ENCODE data around the gene PRAMEF27. TPM values are rescaled to one million over a fixed set of nuclear protein-coding genes. Genes with fewer than 3 reads are reported as not detected.
"Not testable (repeated sequence)": the region's sequence is repeated elsewhere in the genome, so short reads cannot be mapped to it uniquely, and the experiment has no call there.

The PRAMEF27 gene
- total RNA-seq = not detected in 2 replicates

- H3K27ac Mint-ChIP-seq; DNase-seq (ENCODE audit: low spot score); H3K4me3 Mint-ChIP-seq; intact Hi-C loops (cut with micrococcal nuclease); H3K9me3 Mint-ChIP-seq; H3K4me1 Mint-ChIP-seq (ENCODE audit: low read depth); H3K36me3 Mint-ChIP-seq (ENCODE audit: low read depth); H3K27me3 Mint-ChIP-seq (ENCODE audit: insufficient read depth): not testable (repeated sequence)
Observed at GRCh38 chr1:13056475-13056874, at the start of gene PRAMEF27. TSS of gene PRAMEF27 (minus strand) at chr1:13056575. CDS start at chr1:13053659, 2,916 bp downstream.

DNA sequence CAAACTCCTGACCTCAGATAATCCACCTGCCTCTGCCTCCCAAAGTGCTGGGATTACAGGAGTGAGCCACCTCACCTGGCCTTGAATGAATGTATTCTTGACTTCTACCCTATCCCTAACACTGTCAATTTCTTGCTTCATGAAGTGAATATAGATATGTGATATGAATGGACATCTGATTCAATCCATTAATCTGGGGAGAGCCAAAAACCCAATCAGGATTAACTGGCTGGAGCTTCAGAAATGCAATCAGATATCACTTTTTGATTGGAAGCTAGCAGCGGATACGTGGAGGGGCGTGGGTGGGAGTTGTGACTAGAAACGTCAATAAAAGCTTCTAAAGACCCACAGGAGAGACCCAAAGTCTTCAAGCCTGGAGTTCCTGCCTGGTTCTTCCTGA is 14.1 kb upstream of the PRAMEF27 start, which contains the start of gene PRAMEF25:
PRAMEF25 (plus strand) TSS at position 301 of the 400 bp plus-strand sequence. CDS start 2,920 bp downstream, outside the sequence.
- DNase-seq (ENCODE audit: low spot score); H3K27me3 Mint-ChIP-seq (ENCODE audit: insufficient read depth); intact Hi-C loops (cut with micrococcal nuclease); H3K4me3 Mint-ChIP-seq; H3K27ac Mint-ChIP-seq; H3K36me3 Mint-ChIP-seq (ENCODE audit: low read depth); H3K9me3 Mint-ChIP-seq; H3K4me1 Mint-ChIP-seq (ENCODE audit: low read depth): not testable (repeated sequence)

GRCh38 chr1:13019846-13020245 is 36.5 kb downstream of the PRAMEF27 start:
- H3K36me3 Mint-ChIP-seq (ENCODE audit: low read depth); H3K27me3 Mint-ChIP-seq (ENCODE audit: insufficient read depth); H3K27ac Mint-ChIP-seq; H3K9me3 Mint-ChIP-seq; intact Hi-C loops (cut with micrococcal nuclease); H3K4me1 Mint-ChIP-seq (ENCODE audit: low read depth); DNase-seq (ENCODE audit: low spot score); H3K4me3 Mint-ChIP-seq: not testable (repeated sequence)

DNA sequence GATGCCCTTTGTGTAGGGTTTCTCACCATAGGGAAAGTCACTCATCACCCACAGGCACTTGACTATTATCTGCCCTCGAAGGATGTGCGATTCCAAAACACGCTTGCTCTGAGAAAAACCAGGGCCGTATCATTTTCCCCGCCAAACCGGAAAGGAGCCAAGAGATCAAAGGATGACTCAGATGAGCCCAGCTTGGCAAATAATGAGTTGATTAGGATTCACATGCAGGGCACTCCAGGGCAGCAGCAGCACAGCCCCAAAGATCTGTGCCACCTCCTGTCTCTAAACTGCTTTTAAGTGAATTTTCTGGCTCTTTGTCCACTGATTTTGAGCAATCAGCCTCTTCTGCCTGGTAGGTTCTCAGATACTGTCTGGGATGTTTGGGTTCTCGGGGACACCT is 44.4 kb downstream of the PRAMEF27 start:
- H3K27me3 Mint-ChIP-seq (ENCODE audit: insufficient read depth); intact Hi-C loops (cut with micrococcal nuclease); H3K36me3 Mint-ChIP-seq (ENCODE audit: low read depth); H3K4me3 Mint-ChIP-seq; DNase-seq (ENCODE audit: low spot score); H3K4me1 Mint-ChIP-seq (ENCODE audit: low read depth); H3K27ac Mint-ChIP-seq; H3K9me3 Mint-ChIP-seq: not testable (repeated sequence)

DNA sequence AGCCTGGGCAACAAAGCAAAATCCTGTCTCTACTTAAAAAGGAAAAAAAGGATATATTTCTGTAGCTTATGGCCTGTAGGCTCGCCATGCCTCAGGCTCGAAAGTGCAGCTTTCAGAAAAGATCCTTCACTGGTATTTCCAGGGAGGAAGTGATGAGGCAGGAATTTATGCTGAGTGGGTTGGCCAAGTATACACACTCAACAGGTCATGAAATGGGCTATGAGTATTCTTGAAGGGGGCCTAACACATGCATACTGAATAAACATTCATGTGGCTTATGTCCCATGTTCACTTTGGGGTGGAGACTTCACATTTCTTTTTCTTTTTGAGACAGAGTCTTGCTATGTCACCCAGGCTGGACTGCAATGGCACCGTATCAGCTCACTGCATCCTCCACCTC is 47.0 kb downstream of the PRAMEF27 start:
- H3K36me3 Mint-ChIP-seq (ENCODE audit: low read depth); H3K4me3 Mint-ChIP-seq; H3K27me3 Mint-ChIP-seq (ENCODE audit: insufficient read depth); DNase-seq (ENCODE audit: low spot score); H3K27ac Mint-ChIP-seq; intact Hi-C loops (cut with micrococcal nuclease); H3K9me3 Mint-ChIP-seq; H3K4me1 Mint-ChIP-seq (ENCODE audit: low read depth): not testable (repeated sequence)

- intact Hi-C loops (cut with micrococcal nuclease); H3K4me3 Mint-ChIP-seq; H3K4me1 Mint-ChIP-seq (ENCODE audit: low read depth); H3K27ac Mint-ChIP-seq; H3K9me3 Mint-ChIP-seq; DNase-seq (ENCODE audit: low spot score); H3K36me3 Mint-ChIP-seq (ENCODE audit: low read depth); H3K27me3 Mint-ChIP-seq (ENCODE audit: insufficient read depth): not testable (repeated sequence)
Observed at GRCh38 chr1:13005732-13006131, 50.6 kb downstream of the PRAMEF27 start.

Other genes starting within 250 kb of the PRAMEF27 start
- not detected in 2 replicates for gene PRAMEF11, start 225.2 kb downstream of the PRAMEF27 start, total RNA-seq
- not detected in 2 replicates for gene HNRNPCL1, start 207.9 kb downstream of the PRAMEF27 start, total RNA-seq
- gene PRAMEF2, start 199.5 kb downstream of the PRAMEF27 start, total RNA-seq = not detected in 2 replicates
- gene PRAMEF4, start 170.4 kb downstream of the PRAMEF27 start, total RNA-seq = not detected in 2 replicates
- not detected in 2 replicates for gene PRAMEF10, start 158.3 kb downstream of the PRAMEF27 start, total RNA-seq
- not detected in 2 replicates for gene PRAMEF7, start 140.0 kb downstream of the PRAMEF27 start, total RNA-seq
- gene PRAMEF6, start 109.0 kb downstream of the PRAMEF27 start, total RNA-seq = not detected in 2 replicates
- gene HNRNPCL3, start 4.2 kb upstream of the PRAMEF27 start, total RNA-seq = not detected in 2 replicates
- not detected in 2 replicates for gene PRAMEF25, start 14.2 kb upstream of the PRAMEF27 start, total RNA-seq
- gene HNRNPCL2, start 60.3 kb upstream of the PRAMEF27 start, total RNA-seq = not detected in 2 replicates
- not detected in 2 replicates for gene PRAMEF26, start 99.4 kb upstream of the PRAMEF27 start, total RNA-seq
- gene HNRNPCL4, start 109.1 kb upstream of the PRAMEF27 start, total RNA-seq = not detected in 2 replicates
- not detected in 2 replicates for gene PRAMEF9, start 115.3 kb upstream of the PRAMEF27 start, total RNA-seq
- gene PRAMEF13, start 144.8 kb upstream of the PRAMEF27 start, total RNA-seq = not detected in 2 replicates
- not detected in 2 replicates for gene PRAMEF18, start 169.6 kb upstream of the PRAMEF27 start, total RNA-seq
- gene PRAMEF5, start 197.6 kb upstream of the PRAMEF27 start, total RNA-seq = not detected in 2 replicates
- not detected in 2 replicates for gene PRAMEF8, start 228.6 kb upstream of the PRAMEF27 start, total RNA-seq
- not detected in 2 replicates for gene PRAMEF33, start 247.0 kb upstream of the PRAMEF27 start, total RNA-seq